C4-2B (cell line): Measurements from ENCODE around the gene ALX4.

Source experiments
- ZFX ChIP-seq: fragments of 450-650 bp; IDR thresholded peaks from 2 replicates; pipeline ENCODE4 v1.6.1; 2017
- TF ChIP-seq, protein P1 (sequence below): fragments of 450-650 bp; conservative IDR thresholded peaks from 2 replicates; pipeline ENCODE4 v1.5.1; 2017; ENCODE audit warnings: mild to moderate bottlenecking

GRCh38 chr11:44357711-44358110 lies 47.8 kb upstream of the ALX4 start:
- TF ChIP-seq, protein P1, sequence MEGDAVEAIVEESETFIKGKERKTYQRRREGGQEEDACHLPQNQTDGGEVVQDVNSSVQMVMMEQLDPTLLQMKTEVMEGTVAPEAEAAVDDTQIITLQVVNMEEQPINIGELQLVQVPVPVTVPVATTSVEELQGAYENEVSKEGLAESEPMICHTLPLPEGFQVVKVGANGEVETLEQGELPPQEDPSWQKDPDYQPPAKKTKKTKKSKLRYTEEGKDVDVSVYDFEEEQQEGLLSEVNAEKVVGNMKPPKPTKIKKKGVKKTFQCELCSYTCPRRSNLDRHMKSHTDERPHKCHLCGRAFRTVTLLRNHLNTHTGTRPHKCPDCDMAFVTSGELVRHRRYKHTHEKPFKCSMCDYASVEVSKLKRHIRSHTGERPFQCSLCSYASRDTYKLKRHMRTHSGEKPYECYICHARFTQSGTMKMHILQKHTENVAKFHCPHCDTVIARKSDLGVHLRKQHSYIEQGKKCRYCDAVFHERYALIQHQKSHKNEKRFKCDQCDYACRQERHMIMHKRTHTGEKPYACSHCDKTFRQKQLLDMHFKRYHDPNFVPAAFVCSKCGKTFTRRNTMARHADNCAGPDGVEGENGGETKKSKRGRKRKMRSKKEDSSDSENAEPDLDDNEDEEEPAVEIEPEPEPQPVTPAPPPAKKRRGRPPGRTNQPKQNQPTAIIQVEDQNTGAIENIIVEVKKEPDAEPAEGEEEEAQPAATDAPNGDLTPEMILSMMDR, result no peak
- TF ChIP-seq ZFX, result no peak
